Measurements from ENCODE around the gene PHKG2.
A peak's percentile ranks its signal among the peaks of the same experiment; 100 is the strongest.

The PHKG2 gene

GRCh38 chr16:30721606-30722005, 26.6 kb upstream of the PHKG2 start:
- Mint-ChIP-seq H3K27me3 (no peaks in the 10 kb centered on the region), H3K27ac (peak overlapping the region; percentile 12), H3K9me3 (ENCODE audit: low read depth) (no peaks in the 10 kb centered on the region), H3K4me3 (no peak overlapping the region), H3K4me1 (ENCODE audit: low read depth) (peaks cover 13% of the 10 kb centered on the region), H3K36me3 (peaks cover 7% of the 10 kb centered on the region)

- H3K27ac Mint-ChIP-seq: no peak overlapping the region
These were observed 25.8 kb upstream of the PHKG2 start for GRCh38 chr16:30722443-30722842.

DNA sequence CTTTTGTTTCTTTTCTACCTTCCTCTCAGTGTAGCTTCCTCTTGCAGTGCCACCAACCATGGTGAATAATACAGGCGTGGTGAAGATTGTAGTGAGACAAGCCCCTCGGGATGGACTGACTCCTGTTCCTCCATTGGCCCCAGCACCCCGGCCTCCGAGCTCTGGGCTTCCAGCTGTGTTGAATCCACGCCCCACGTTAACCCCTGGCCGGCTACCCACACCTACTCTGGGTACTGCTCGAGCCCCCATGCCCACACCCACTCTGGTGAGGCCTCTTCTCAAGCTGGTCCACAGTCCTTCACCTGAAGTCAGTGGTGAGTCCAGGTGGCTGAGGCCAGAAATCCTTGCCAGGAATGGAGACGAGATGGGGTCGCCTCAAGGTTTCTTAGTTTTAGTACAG, 25.3 kb upstream of the PHKG2 start:
- Mint-ChIP-seq H3K27ac (no peak overlapping the region), H3K27me3 (no peaks in the 10 kb centered on the region), H3K4me1 (ENCODE audit: low read depth) (peaks cover 9% of the 10 kb centered on the region), H3K9me3 (ENCODE audit: low read depth) (no peaks in the 10 kb centered on the region), H3K4me3 (no peak overlapping the region), H3K36me3 (peaks cover 7% of the 10 kb centered on the region)

More at GRCh38 chr16:30722443-30722842, 25.8 kb upstream of the PHKG2 start:
- Mint-ChIP-seq H3K9me3 (ENCODE audit: low read depth) (no peaks in the 10 kb centered on the region), H3K36me3 (peaks cover 7% of the 10 kb centered on the region), H3K4me3 (no peak overlapping the region), H3K27me3 (no peaks in the 10 kb centered on the region), H3K4me1 (ENCODE audit: low read depth) (peaks cover 9% of the 10 kb centered on the region)

GRCh38 chr16:30723725-30724355, 24.4 kb upstream of the PHKG2 start:
- Mint-ChIP-seq H3K4me3 (no peak overlapping the region), H3K4me1 (ENCODE audit: low read depth) (peaks cover 9% of the 10 kb centered on the region), H3K27me3 (no peaks in the 10 kb centered on the region), H3K36me3 (peaks cover 9% of the 10 kb centered on the region), H3K27ac (peak overlapping the region; percentile 64), H3K9me3 (ENCODE audit: low read depth) (no peaks in the 10 kb centered on the region)

DNA sequence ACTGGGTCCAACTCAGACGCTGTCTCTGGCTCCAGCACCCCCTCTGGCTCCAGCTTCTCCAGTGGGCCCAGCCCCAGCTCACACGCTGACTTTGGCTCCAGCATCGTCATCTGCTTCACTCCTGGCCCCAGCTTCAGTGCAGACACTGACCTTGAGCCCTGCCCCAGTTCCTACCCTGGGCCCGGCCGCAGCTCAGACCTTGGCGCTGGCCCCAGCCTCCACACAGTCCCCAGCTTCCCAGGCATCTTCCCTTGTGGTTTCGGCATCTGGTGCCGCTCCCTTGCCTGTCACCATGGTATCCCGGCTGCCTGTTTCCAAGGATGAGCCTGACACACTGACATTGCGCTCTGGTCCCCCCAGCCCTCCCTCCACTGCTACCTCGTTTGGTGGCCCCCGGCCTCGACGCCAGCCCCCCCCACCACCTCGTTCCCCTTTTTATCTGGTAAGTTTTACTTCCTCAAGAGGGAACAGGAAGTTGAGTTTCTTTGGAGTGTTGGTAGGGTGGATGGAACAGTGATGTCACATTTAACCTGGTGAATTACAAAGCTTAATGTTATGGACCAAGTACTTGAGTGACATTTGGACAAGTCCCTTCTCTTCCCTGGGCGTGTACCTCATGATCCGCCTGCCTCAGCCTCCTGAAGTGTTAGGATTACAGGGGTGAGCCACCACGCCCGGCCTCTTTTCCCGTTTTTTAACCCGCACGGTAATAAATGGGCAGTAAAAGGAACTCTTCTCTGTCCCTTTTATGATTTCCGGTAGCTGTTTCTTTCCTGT, 23.4 kb upstream of the PHKG2 start:
- Mint-ChIP-seq H3K27ac (peak overlapping the region; percentile 46), H3K9me3 (ENCODE audit: low read depth) (no peaks in the 10 kb centered on the region), H3K4me1 (ENCODE audit: low read depth) (peaks cover 10% of the 10 kb centered on the region), H3K27me3 (no peaks in the 10 kb centered on the region), H3K36me3 (peaks cover 11% of the 10 kb centered on the region), H3K4me3 (no peak overlapping the region)

DNA sequence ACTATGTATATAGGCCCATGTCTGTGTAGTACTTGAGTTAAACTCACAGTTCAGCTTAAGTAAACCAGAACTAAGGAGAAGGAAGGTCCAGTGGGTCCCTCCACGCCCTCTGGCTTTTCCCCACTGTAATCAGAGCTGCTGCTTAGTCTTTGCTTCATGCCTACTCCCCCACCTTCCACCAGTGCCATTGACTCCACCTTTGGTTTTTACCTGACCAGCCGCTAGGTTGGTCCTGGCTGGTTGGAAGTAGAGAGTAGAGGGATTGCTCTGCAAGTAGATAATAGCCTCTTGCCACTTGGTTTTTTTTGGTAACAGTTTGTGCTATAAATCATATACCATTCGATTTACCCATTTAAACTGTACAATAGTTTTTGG, 22.8 kb upstream of the PHKG2 start:
- H3K4me3 Mint-ChIP-seq: no peak overlapping the region
- no peaks in the 10 kb centered on the region for H3K9me3 Mint-ChIP-seq (ENCODE audit: low read depth)
- peaks cover 8% of the 10 kb centered on the region for H3K4me1 Mint-ChIP-seq (ENCODE audit: low read depth)
- peak overlapping the region; percentile 34 for H3K27ac Mint-ChIP-seq
- peaks cover 8% of the 10 kb centered on the region for H3K36me3 Mint-ChIP-seq
- no peaks in the 10 kb centered on the region for H3K27me3 Mint-ChIP-seq

GRCh38 chr16:30728321-30728720, 19.9 kb upstream of the PHKG2 start:
- no peak overlapping the region for H3K4me3 Mint-ChIP-seq
- no peak overlapping the region for H3K27ac Mint-ChIP-seq

DNA sequence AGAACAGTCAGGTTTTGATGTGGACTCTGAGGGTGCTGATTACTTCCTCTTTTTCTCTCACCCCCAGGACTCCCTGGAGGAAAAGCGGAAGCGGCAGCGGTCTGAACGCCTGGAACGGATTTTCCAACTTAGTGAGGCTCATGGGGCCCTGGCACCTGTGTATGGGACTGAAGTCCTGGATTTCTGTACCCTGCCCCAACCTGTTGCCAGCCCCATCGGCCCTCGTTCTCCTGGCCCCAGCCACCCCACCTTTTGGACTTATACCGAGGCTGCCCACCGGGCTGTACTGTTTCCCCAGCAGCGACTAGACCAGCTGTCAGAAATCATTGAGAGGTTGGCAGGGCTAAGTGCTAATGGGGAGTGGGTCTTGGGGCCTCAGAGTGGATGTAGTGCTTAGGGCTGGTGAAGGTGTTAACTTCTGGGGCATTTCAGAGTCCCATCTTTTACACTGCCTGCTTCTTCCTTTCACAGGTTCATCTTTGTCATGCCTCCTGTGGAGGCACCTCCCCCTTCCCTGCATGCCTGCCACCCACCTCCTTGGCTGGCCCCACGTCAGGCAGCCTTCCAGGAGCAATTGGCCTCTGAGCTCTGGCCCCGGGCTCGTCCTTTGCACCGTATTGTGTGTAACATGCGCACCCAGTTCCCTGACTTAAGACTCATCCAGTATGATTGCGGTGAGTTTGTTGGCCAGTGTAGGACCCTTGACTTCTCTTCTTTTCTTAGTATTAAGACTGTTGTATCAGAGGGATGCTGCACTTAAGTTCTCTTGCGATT, 19.1 kb upstream of the PHKG2 start:
- no peaks in the 10 kb centered on the region for H3K27me3 Mint-ChIP-seq

More at GRCh38 chr16:30728321-30728720, 19.9 kb upstream of the PHKG2 start:
- Mint-ChIP-seq H3K4me1 (ENCODE audit: low read depth) (peaks cover 11% of the 10 kb centered on the region), H3K27me3 (no peaks in the 10 kb centered on the region), H3K9me3 (ENCODE audit: low read depth) (no peaks in the 10 kb centered on the region), H3K36me3 (peaks cover 10% of the 10 kb centered on the region)

GRCh38 chr16:30731411-30731810, 16.8 kb upstream of the PHKG2 start:
- no peak overlapping the region for H3K4me3 Mint-ChIP-seq

More for the DNA sequence above, 19.1 kb upstream of the PHKG2 start:
- Mint-ChIP-seq H3K27ac (no peak overlapping the region), H3K36me3 (peaks cover 10% of the 10 kb centered on the region), H3K4me3 (no peak overlapping the region), H3K4me1 (ENCODE audit: low read depth) (peaks cover 11% of the 10 kb centered on the region), H3K9me3 (ENCODE audit: low read depth) (no peaks in the 10 kb centered on the region)

GRCh38 chr16:30736995-30737793, 11.0 kb upstream of the PHKG2 start:
- Mint-ChIP-seq H3K4me3 (no peak overlapping the region), H3K36me3 (peaks cover 5% of the 10 kb centered on the region), H3K27ac (peak overlapping the region; percentile 46), H3K27me3 (no peaks in the 10 kb centered on the region), H3K9me3 (ENCODE audit: low read depth) (no peaks in the 10 kb centered on the region), H3K4me1 (ENCODE audit: low read depth) (peaks cover 12% of the 10 kb centered on the region)

More at GRCh38 chr16:30731411-30731810, 16.8 kb upstream of the PHKG2 start:
- Mint-ChIP-seq H3K36me3 (peaks cover 10% of the 10 kb centered on the region), H3K4me1 (ENCODE audit: low read depth) (peaks cover 7% of the 10 kb centered on the region), H3K9me3 (ENCODE audit: low read depth) (no peaks in the 10 kb centered on the region), H3K27ac (no peak overlapping the region), H3K27me3 (no peaks in the 10 kb centered on the region)

DNA sequence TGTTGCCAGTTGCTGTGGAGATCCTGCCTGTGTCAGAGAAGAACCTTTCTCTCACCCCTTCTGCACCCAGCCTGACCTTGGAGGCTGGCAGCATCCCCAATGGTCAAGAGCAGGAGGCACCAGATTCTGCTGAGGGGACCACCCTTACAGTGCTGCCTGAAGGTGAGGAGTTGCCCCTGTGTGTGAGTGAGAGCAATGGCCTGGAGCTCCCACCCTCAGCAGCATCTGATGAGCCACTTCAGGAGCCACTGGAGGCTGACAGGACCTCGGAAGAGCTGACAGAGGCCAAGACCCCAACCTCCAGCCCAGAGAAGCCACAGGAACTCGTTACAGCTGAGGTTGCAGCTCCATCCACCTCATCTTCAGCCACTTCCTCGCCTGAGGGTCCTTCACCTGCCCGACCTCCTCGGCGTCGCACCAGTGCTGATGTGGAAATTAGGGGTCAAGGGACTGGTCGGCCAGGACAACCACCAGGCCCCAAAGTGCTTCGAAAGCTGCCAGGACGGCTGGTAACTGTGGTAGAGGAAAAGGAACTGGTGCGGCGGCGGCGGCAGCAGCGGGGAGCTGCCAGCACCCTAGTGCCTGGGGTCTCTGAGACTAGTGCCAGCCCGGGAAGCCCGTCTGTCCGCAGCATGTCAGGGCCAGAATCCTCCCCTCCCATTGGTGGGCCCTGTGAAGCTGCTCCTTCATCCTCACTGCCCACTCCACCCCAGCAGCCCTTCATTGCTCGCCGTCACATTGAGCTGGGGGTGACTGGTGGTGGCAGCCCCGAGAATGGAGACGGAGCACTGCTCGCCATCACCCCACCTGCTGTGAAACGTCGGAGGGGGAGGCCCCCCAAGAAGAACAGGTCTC, 10.2 kb upstream of the PHKG2 start:
- Mint-ChIP-seq H3K4me3 (no peak overlapping the region), H3K27me3 (no peaks in the 10 kb centered on the region), H3K9me3 (ENCODE audit: low read depth) (no peaks in the 10 kb centered on the region), H3K27ac (peak overlapping the region; percentile 46), H3K36me3 (peaks cover 5% of the 10 kb centered on the region), H3K4me1 (ENCODE audit: low read depth) (peaks cover 12% of the 10 kb centered on the region)

DNA sequence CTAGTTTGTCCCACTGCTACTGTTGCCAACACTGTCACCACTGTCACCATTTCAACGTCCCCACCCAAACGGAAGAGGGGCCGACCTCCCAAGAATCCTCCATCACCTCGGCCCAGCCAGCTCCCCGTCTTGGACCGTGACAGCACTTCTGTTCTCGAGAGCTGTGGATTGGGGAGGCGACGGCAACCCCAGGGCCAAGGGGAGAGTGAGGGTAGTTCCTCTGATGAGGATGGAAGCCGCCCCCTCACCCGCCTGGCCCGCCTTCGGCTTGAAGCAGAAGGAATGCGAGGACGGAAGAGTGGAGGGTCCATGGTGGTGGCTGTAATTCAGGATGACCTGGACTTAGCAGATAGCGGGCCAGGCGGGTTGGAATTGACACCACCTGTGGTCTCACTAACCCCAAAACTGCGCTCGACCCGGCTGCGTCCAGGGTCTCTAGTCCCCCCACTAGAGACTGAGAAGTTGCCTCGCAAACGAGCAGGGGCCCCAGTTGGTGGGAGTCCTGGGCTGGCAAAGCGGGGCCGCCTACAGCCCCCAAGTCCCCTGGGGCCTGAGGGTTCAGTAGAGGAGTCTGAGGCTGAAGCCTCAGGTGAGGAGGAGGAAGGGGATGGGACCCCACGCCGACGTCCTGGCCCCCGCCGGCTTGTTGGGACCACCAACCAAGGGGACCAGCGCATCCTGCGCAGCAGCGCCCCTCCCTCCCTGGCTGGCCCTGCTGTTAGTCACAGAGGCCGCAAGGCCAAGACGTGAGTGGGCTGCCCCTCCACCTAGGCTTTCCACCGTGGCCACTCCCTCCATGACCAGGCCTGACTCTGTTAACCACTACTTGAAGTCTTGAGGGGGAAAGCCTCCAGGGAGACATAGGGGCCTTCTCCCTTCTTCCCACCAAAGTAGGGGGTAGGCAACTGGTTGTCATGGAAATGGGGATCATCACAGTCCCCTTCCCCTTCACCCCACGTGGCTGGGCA, 9.0 kb upstream of the PHKG2 start:
- Mint-ChIP-seq H3K27me3 (no peaks in the 10 kb centered on the region), H3K27ac (no peak overlapping the region), H3K9me3 (ENCODE audit: low read depth) (no peaks in the 10 kb centered on the region), H3K4me1 (ENCODE audit: low read depth) (peaks cover 12% of the 10 kb centered on the region), H3K4me3 (no peak overlapping the region), H3K36me3 (peaks cover 7% of the 10 kb centered on the region)

All from activated naive CD8-positive, alpha-beta T cell (primary cell).